ENCODE measurements around the gene CACNA2D4.

DNA sequence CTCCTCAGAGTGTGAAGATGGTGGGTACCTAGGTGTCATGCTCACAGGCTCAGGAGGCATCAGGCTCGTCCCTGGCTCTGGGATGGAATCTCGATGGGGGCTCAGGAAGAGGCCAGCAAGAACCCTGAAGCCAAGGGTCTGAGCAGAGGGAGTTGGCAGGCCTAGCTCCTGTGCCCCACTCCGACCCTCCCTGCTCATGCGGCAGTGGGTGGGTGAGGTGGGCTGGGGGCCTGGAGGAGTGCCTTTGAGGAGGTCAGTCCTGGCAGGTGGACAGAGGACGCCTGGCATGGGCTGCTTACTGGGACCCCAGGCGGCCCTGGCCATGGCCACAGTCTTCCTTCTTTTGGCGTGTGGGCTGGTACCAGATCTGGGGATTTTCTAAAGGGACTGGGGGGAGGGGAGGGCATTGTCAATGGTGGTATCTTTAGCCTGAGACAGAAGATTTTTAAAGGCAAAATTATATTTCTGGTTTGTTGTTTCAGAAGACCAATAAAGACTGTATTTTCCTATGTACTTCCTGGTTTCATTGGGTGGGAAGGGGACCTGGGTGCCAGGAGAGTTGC lies 82.1 kb downstream of the CACNA2D4 start:
- TF ChIP-seq, protein P1, sequence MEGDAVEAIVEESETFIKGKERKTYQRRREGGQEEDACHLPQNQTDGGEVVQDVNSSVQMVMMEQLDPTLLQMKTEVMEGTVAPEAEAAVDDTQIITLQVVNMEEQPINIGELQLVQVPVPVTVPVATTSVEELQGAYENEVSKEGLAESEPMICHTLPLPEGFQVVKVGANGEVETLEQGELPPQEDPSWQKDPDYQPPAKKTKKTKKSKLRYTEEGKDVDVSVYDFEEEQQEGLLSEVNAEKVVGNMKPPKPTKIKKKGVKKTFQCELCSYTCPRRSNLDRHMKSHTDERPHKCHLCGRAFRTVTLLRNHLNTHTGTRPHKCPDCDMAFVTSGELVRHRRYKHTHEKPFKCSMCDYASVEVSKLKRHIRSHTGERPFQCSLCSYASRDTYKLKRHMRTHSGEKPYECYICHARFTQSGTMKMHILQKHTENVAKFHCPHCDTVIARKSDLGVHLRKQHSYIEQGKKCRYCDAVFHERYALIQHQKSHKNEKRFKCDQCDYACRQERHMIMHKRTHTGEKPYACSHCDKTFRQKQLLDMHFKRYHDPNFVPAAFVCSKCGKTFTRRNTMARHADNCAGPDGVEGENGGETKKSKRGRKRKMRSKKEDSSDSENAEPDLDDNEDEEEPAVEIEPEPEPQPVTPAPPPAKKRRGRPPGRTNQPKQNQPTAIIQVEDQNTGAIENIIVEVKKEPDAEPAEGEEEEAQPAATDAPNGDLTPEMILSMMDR (IDR thresholded peaks at IDR 0.05), result no peak
- TF ChIP-seq POLR2A (IDR thresholded peaks at IDR 0.05), result no peak

Data from adrenal gland (tissue), 5 donors.